B cell (primary cell): ENCODE results near the gene NDST4. TPM values are rescaled to one million over a fixed set of nuclear protein-coding genes. Genes with fewer than 3 reads are reported as not detected.

Source experiments
- ATAC-seq: fragments of 200-7000 bp; cut with Tn5 transposase; one replicate; pipeline ENCODE4 v1.10.0; 2021; ENCODE audit warnings: low read depth, mild to moderate bottlenecking, moderate number of reproducible peaks, moderate library complexity
- CTCF ChIA-PET: fragments of 350-600 bp; sonication (Branson Sonifier 250); formaldehyde crosslinking; loops from one replicate; lab custom pipeline; 2021; ENCODE audit warnings: antibody characterized with exemption, inconsistent platforms; lab: Charles Lee
- POLR2A ChIA-PET: fragments of 350-600 bp; sonication (Branson Sonifier 250); formaldehyde crosslinking; loops from one replicate; lab custom pipeline; 2021; ENCODE audit warnings: antibody characterized with exemption; lab: Charles Lee
- DNase-seq: peaks from one replicate; pipeline ENCODE4 v3.0.0; 2013
- H2AFZ ChIP-seq: 2 replicates; pipeline ENCODE4 v1.6.1; 2012; ENCODE audit warnings: mild to moderate bottlenecking, low read depth, low read length; ENCODE audit not compliant: insufficient read depth, poor library complexity, severe bottlenecking
- H3K27ac ChIP-seq, 2 donors: 1 replicate in 1 of 2; 2 replicates in 1 of 2; pipeline ENCODE4 v1.5.1; 2012 to 2013; ENCODE audit warnings: low read length in 2 of 2, mild to moderate bottlenecking in 2 of 2, moderate library complexity in 1 of 2
- H3K27me3 ChIP-seq, 4 experiments: fragments of 200-600 bp in 1 of 4; sonication (generic) in 1 of 4; replicated peaks in 1 of 4; 1 replicate in 2 of 4; 2 replicates in 2 of 4; pipeline versions ENCODE4 v1.6.1 to v1.7.0; 2013 to 2016; ENCODE audit warnings: low read length in 3 of 4, mild to moderate bottlenecking in 2 of 4, mixed read lengths in 1 of 4, moderate library complexity in 1 of 4; ENCODE audit not compliant: insufficient read depth in 4 of 4, control insufficient read depth in 3 of 4; ENCODE audit errors: control extremely low read depth in 1 of 4
- H3K36me3 ChIP-seq, 2 experiments: replicated peaks in 1 of 2; 1 replicate in 1 of 2; 2 replicates in 1 of 2; pipeline versions ENCODE4 v1.6.1 to v1.7.1; 2013; ENCODE audit warnings: low read length in 1 of 2; ENCODE audit not compliant: insufficient read depth in 2 of 2, control insufficient read depth in 1 of 2; ENCODE audit errors: control extremely low read depth in 1 of 2, extremely low read depth in 1 of 2
- H3K4me1 ChIP-seq, 2 donors: fragments of 200-600 bp in 1 of 2; sonication (generic) in 1 of 2; 1 replicate in 1 of 2; 2 replicates in 1 of 2; pipeline versions ENCODE4 v1.5.1 to v1.6.1; 2013 to 2017; ENCODE audit warnings: low read length in 2 of 2; ENCODE audit not compliant: control insufficient read depth in 2 of 2, insufficient read depth in 2 of 2
- H3K4me2 ChIP-seq: replicated peaks from 2 replicates; pipeline ENCODE3; 2012; ENCODE audit warnings: mild to moderate bottlenecking, low read depth, low read length; ENCODE audit not compliant: poor library complexity, severe bottlenecking
- H3K4me3 ChIP-seq, 5 experiments: fragments of 200-600 bp in 1 of 5; sonication (generic) in 1 of 5; 1 replicate in 3 of 5; 2 replicates in 2 of 5; pipeline versions ENCODE4 v1.5.1 to v1.7.0; 2011 to 2016; ENCODE audit warnings: low read length in 4 of 5, mild to moderate bottlenecking in 4 of 5, low read depth in 2 of 5, control low read depth in 1 of 5, moderate library complexity in 1 of 5; ENCODE audit not compliant: insufficient read depth in 1 of 5; ENCODE audit errors: control extremely low read depth in 1 of 5, extremely low read depth in 1 of 5
- H3K79me2 ChIP-seq: fragments of 200-600 bp; sonication (generic); one replicate; pipeline ENCODE4 v1.6.0; 2016; ENCODE audit warnings: low read length; ENCODE audit not compliant: control insufficient read depth, insufficient read depth
- H3K9ac ChIP-seq: fragments of 200-600 bp; sonication (generic); 2 replicates; pipeline ENCODE4 v1.6.1; 2017; ENCODE audit warnings: mild to moderate bottlenecking, low read length, moderate library complexity
- H3K9me3 ChIP-seq, 3 donors: one replicate each; pipeline versions ENCODE4 v1.6.1 to v1.7.1; 2013; ENCODE audit warnings: low read length in 2 of 3; ENCODE audit not compliant: control insufficient read depth in 2 of 3, insufficient read depth in 1 of 3; ENCODE audit errors: control extremely low read depth in 1 of 3
- H4K20me1 ChIP-seq: 2 replicates; pipeline ENCODE4 v1.6.0; 2012; ENCODE audit warnings: mild to moderate bottlenecking, low read length; ENCODE audit not compliant: insufficient read depth, control insufficient read depth, poor library complexity, severe bottlenecking
- H3K27ac Mint-ChIP-seq: one replicate; pipeline ENCODE4 v1.8.0; 2021; ENCODE audit warnings: mixed read lengths
- H3K27me3 Mint-ChIP-seq: one replicate; pipeline ENCODE4 v1.8.0; 2021; ENCODE audit warnings: mixed read lengths
- H3K4me1 Mint-ChIP-seq: one replicate; pipeline ENCODE4 v1.8.0; 2021; ENCODE audit warnings: mixed read lengths
- H3K4me3 Mint-ChIP-seq: one replicate; pipeline ENCODE4 v1.8.0; 2021; ENCODE audit warnings: mixed read lengths
- H3K9me3 Mint-ChIP-seq: one replicate; pipeline ENCODE4 v1.8.0; 2022; ENCODE audit warnings: mixed read lengths; ENCODE audit not compliant: insufficient read depth
- EZH2 ChIP-seq: IDR thresholded peaks from 2 replicates; pipeline ENCODE4 v1.6.1; 2012; ENCODE audit warnings: borderline replicate concordance, low read depth, mild to moderate bottlenecking, moderate library complexity, low read length; ENCODE audit not compliant: insufficient read depth, poor library complexity, severe bottlenecking
- WGBS: methylation state at CpG from one replicate; pipeline ENCODE4 v1.1.5; 2013; ENCODE audit warnings: missing lambda C conversion rate; ENCODE audit not compliant: insufficient coverage; 5-methylcytosine and 5-hydroxymethylcytosine counted together
- intact Hi-C: fragments of 100-400 bp; cut with micrococcal nuclease; formaldehyde crosslinking; loops from one replicate; pipeline ENCODE4 v1.10.0; 2022
- polyA plus RNA-seq: library from polyadenylated mRNA; depleted of rRNA; stranded (reverse); fragments of >200 nt; gene quantifications from 2 replicates; pipeline ENCODE4 v1.2.3, GENCODE V29; 2012
- total RNA-seq, 2 donors: library from RNA; stranded (reverse); fragments of 120-200 nt in 1 of 2; gene quantifications; 1 replicate in 1 of 2; 2 replicates in 1 of 2; pipeline versions ENCODE4 v1.2.3 to v1.2.4, GENCODE V29; 2013 to 2022
- TF ChIP-seq, protein P1 (sequence below): fragments of 200-600 bp; IDR thresholded peaks from one replicate; pipeline ENCODE4 v1.8.0; 2022; ENCODE audit warnings: antibody characterized with exemption, mild to moderate bottlenecking

Gene NDST4
- total and polyA plus RNA-seq, 2 donors (not counting 1 experiment from before 2014, with no cell fraction given), result not detected

DNA sequence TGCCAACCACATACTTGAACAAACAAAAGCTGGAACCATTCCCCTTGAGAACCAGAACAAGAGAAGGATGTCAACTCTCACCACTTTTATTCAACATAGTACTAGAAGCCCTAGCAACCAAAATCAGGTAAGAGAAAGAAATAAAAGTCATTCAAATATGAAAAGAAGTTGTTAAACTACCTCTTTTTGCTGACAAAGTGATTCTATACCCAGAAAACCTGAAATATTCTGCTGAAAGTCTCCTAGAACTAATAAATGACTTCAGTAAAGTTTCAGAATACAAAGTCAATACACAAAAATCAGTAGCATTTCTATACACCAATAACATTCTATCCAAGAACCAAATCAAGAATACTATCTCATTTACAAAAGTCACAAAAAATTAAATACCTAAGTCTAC, 327.9 kb downstream of the NDST4 start:
- Histone ChIP-seq H3K4me1 (no peaks in the 10 kb centered on the region), H3K79me2 (no peaks in the 10 kb centered on the region), H3K9ac (no peak overlapping the region), H3K9me3 (no peaks in the 10 kb centered on the region), H2AFZ (no peak overlapping the region), H3K27me3 (no peaks in the 10 kb centered on the region), H3K27ac (no peak overlapping the region), H3K4me2 (no peak overlapping the region), H3K4me3 (no peak overlapping the region), H3K36me3 (no peaks in the 10 kb centered on the region), H4K20me1 (no peaks in the 10 kb centered on the region)
- H3K27me3 Mint-ChIP-seq, result peaks cover 19% of the 10 kb centered on the region
- H3K4me3 Mint-ChIP-seq, result no peak overlapping the region
- TF ChIP-seq, protein P1, sequence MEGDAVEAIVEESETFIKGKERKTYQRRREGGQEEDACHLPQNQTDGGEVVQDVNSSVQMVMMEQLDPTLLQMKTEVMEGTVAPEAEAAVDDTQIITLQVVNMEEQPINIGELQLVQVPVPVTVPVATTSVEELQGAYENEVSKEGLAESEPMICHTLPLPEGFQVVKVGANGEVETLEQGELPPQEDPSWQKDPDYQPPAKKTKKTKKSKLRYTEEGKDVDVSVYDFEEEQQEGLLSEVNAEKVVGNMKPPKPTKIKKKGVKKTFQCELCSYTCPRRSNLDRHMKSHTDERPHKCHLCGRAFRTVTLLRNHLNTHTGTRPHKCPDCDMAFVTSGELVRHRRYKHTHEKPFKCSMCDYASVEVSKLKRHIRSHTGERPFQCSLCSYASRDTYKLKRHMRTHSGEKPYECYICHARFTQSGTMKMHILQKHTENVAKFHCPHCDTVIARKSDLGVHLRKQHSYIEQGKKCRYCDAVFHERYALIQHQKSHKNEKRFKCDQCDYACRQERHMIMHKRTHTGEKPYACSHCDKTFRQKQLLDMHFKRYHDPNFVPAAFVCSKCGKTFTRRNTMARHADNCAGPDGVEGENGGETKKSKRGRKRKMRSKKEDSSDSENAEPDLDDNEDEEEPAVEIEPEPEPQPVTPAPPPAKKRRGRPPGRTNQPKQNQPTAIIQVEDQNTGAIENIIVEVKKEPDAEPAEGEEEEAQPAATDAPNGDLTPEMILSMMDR, result no peak
- TF ChIP-seq EZH2, result no peak
- intact Hi-C loops, result no loop called here
- no peaks in the 10 kb centered on the region for H3K9me3 Mint-ChIP-seq
- DNase-seq (no peak), ATAC-seq (no peak)
- CTCF ChIA-PET, result interaction anchor here (1.5 kb wide), 1 partner anchor 13 kb away, joined by 4 read pairs; no protein-coding TSS in a partner anchor
- no peak overlapping the region for H3K27ac Mint-ChIP-seq
- POLR2A ChIA-PET, result no interaction called here
- H3K4me1 Mint-ChIP-seq, result no peaks in the 10 kb centered on the region

GRCh38 chr4:114783215-114783595, 330.2 kb downstream of the NDST4 start:
- H4K20me1 ChIP-seq, result no peaks in the 10 kb centered on the region
- no peak overlapping the region for H2AFZ ChIP-seq
- no peak for DNase-seq
- H3K4me1 Mint-ChIP-seq, result no peaks in the 10 kb centered on the region
- WGBS, result no CpG with 5 or more reads among the region's 3 CpGs
- no peaks in the 10 kb centered on the region for H3K9me3 Mint-ChIP-seq
- no peak overlapping the region for H3K4me3 ChIP-seq
- H3K27ac ChIP-seq, result no peak overlapping the region
- H3K79me2 ChIP-seq, result no peaks in the 10 kb centered on the region
- ATAC-seq, result no peak
- no peak overlapping the region for H3K4me3 Mint-ChIP-seq
- H3K27ac Mint-ChIP-seq, result no peak overlapping the region
- H3K36me3 ChIP-seq, result no peaks in the 10 kb centered on the region
- H3K4me1 ChIP-seq, result no peaks in the 10 kb centered on the region
- intact Hi-C loops, result no loop called here
- no peak overlapping the region for H3K9ac ChIP-seq
- CTCF ChIA-PET, result no interaction called here
- POLR2A ChIA-PET, result no interaction called here
- no peak overlapping the region for H3K4me2 ChIP-seq
- TF ChIP-seq, protein P1, result no peak
- TF ChIP-seq EZH2, result no peak
- H3K27me3 ChIP-seq, result no peaks in the 10 kb centered on the region
- H3K9me3 ChIP-seq, result no peaks in the 10 kb centered on the region
- H3K27me3 Mint-ChIP-seq, result peaks cover 19% of the 10 kb centered on the region
